H1 (cell line): ENCODE measurements around the gene CMTM2. TPM values are rescaled to one million over a fixed set of nuclear protein-coding genes. Genes with fewer than 3 reads are reported as not detected.

Source experiments
- CTCF ChIP-seq, 3 experiments: IDR thresholded peaks; 1 replicate in 2 of 3; 2 replicates in 1 of 3; pipeline versions ENCODE4 v1.5.1 to v1.6.1; 2011; ENCODE audit warnings: low read length in 3 of 3, mild to moderate bottlenecking in 3 of 3, inconsistent platforms in 2 of 3, low read depth in 1 of 3, moderate library complexity in 1 of 3; ENCODE audit not compliant: insufficient read depth in 1 of 3; ENCODE audit errors: control extremely low read depth in 1 of 3
- POU5F1 ChIP-seq: IDR thresholded peaks from 2 replicates; pipeline ENCODE4 v1.6.1; 2011; ENCODE audit warnings: low read depth, mild to moderate bottlenecking, low read length, moderate library complexity
- SUZ12 ChIP-seq: fragments of 200-600 bp; sonication (generic); IDR thresholded peaks from 2 replicates; pipeline ENCODE4 v1.6.1; 2012; ENCODE audit warnings: mild to moderate bottlenecking, inconsistent platforms, low read length, moderate library complexity, mixed read lengths
- polyA plus RNA-seq, 7 experiments: library from polyadenylated mRNA; depleted of rRNA in 3 of 7; stranded (reverse) in 5 of 7; unstranded in 2 of 7; fragments of >200 nt in 5 of 7; fragments of 200-250 nt in 2 of 7; gene quantifications; 1 replicate in 5 of 7; 2 replicates in 1 of 7; 4 replicates in 1 of 7; pipeline versions ENCODE4 v1.2.1 to v1.2.3, GENCODE V29; 2011 to 2013; ENCODE audit warnings: missing spikeins in 2 of 7, mixed read lengths in 2 of 7
- total RNA-seq: library from RNA; stranded (reverse); fragmentation: NEBNext Ultra II Directional; extraction: Animal tissue kit (Norgen Biotek cat#: 25700); gene quantifications from 2 replicates; pipeline ENCODE4 v1.2.1, GENCODE V29; 2021

CMTM2 gene
- total and polyA plus RNA-seq, 2 of the 8 experiments (the other 6 are each of a cell fraction or from before 2014, with no cell fraction given) = not detected

- TF ChIP-seq CTCF (IDR thresholded peaks at IDR 0.05; ENCODE audit: control extremely low read depth in 1 of 3, insufficient read depth in 1 of 3, low read depth in 1 of 3, low read length in 3 of 3) (no peak), POU5F1 (no peak), SUZ12 (no peak)
These were observed 20.5 kb downstream of the CMTM2 start (continued) for GRCh38 chr16:66599726-66600125.
